ENCODE results near the gene ABCA7.

Gene ABCA7

DNA sequence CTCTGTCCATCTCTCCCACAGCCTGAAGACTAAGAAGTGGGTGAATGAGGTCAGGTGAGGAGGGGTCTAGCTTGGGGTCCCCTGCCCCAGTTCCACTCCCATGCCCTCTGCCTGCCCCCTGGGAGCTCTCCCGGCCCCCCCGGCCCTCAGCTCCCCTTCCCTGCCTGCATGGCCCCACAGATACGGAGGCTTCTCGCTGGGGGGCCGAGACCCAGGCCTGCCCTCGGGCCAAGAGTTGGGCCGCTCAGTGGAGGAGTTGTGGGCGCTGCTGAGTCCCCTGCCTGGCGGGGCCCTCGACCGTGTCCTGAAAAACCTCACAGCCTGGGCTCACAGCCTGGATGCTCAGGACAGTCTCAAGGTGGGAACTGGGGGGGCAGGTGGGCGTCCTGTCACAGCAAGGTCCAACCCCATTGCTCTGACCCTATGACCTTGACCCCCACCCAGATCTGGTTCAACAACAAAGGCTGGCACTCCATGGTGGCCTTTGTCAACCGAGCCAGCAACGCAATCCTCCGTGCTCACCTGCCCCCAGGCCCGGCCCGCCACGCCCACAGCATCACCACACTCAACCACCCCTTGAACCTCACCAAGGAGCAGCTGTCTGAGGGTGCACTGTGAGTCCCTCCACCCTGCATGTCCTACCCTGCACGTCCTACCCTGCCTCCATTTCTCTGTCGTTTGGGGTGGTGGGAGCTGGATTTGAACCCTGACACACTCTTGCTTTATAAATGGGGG is 16.1 kb downstream of the ABCA7 start:
- no peak for DNase-seq (ENCODE audit: low read depth in 2 of 2)

DNA sequence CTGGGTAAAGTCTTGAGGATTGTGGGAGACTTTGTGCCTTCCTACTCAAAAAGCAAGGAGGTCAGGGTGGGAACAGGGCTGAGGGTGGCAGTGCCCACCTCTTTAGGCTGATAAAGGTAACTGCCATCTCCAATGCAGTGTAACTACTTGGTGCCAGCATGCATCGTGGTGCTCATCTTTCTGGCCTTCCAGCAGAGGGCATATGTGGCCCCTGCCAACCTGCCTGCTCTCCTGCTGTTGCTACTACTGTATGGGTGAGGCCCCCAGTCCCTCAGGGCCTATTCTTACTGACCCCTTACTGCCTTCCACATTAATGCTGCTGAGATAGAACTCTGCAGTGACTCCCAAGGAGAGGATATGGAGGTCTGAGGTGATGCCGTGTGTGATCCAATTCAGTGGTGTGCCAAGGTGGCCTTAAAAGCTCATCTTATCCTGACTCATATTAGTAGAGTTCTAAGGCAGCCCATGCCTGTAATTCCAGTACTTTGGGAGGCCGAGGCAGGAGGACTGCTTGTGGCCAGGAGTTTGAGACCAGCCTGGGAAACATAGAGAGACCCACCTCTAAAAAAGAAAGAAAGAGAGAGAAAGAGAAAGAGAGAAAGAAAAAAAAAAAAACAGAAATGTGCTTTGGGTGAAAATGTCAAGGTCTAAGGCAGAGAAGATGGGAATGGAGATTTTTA is 17.4 kb downstream of the ABCA7 start:
- DNase-seq (ENCODE audit: low read depth in 2 of 2): no peak

DNA sequence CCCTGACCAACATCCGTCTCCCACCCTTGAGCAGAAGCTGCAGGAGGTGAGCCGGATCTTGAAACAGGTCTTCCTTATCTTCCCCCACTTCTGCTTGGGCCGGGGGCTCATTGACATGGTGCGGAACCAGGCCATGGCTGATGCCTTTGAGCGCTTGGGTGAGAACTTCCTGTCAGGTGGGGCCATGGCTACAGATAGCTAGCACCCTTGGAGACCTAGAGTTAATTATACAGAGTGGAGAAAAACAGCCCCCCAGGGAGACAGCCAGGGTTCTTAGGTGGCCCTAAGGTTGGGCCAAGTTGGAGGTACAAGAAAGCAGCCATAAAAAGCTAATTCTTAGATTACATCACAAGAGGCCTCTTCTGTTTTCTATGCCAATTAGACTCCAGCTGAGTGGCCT is 18.2 kb downstream of the ABCA7 start:
- no peak for DNase-seq (ENCODE audit: low read depth in 2 of 2)

DNA sequence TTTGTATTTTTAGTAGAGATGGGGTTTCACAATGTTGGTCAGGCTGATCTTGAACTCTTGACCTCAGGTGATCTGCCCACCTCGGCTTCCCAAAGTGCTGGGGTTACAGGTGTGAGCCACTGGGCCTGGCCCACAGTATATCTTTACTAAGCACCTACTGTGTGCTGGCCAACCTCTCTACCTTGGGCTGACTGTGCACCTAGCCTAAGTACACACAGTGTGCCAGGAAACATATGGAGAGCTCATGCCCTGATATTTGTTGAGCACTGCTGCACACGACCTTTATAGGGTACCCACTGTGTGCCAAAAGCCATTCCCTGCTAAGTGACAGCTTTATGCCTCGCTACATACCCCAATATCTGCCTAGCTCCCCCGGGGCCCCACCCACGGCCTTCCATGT is 20.8 kb downstream of the ABCA7 start:
- DNase-seq (ENCODE audit: low read depth in 2 of 2): no peak

DNA sequence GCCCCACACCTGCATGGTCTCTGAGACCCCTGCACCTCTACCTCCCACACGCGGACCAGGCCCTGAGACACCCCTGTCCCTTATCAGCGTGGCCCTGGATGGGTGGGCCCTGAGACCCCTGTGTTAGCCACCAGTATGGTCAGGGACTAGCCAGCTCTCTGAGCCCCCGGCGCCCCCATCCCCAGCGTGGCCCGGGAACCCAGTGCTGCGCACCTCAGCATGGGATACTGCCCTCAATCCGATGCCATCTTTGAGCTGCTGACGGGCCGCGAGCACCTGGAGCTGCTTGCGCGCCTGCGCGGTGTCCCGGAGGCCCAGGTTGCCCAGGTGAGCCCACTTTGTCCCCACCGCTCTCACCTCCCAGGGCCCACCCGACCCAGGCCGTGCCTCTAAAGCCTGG is 22.1 kb downstream of the ABCA7 start:
- no peak for DNase-seq (ENCODE audit: low read depth in 2 of 2)

DNA sequence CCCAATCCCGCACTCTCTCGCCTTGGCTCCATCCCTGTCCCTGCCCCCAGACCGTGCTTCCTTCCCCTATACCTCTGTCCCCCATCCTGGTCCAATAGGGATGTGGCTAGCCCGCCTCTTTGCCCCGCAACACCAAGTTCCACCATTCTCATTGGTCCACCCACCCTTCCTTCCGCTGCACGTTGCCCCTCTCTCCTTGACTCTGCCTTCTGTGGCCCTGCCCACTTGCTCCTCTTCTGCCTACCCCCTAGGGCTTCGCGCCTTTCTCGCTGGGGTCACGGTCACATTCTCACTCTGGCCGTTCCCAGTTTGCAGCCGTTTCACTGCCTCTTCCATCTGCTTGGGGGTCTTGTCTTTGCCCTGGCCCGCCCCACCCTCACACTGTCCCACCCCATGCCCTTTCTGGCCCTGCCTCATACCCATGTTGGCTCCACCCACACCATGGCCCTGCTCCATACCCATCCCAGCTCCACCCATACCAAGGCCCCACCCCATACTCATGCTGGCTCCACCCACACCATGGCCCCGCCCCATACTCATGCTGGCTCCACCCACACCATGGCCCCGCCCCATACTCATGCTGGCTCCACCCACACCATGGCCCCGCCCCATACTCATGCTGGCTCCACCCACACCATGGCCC is 22.6 kb downstream of the ABCA7 start:
- no peak for DNase-seq (ENCODE audit: low read depth in 2 of 2)

DNA sequence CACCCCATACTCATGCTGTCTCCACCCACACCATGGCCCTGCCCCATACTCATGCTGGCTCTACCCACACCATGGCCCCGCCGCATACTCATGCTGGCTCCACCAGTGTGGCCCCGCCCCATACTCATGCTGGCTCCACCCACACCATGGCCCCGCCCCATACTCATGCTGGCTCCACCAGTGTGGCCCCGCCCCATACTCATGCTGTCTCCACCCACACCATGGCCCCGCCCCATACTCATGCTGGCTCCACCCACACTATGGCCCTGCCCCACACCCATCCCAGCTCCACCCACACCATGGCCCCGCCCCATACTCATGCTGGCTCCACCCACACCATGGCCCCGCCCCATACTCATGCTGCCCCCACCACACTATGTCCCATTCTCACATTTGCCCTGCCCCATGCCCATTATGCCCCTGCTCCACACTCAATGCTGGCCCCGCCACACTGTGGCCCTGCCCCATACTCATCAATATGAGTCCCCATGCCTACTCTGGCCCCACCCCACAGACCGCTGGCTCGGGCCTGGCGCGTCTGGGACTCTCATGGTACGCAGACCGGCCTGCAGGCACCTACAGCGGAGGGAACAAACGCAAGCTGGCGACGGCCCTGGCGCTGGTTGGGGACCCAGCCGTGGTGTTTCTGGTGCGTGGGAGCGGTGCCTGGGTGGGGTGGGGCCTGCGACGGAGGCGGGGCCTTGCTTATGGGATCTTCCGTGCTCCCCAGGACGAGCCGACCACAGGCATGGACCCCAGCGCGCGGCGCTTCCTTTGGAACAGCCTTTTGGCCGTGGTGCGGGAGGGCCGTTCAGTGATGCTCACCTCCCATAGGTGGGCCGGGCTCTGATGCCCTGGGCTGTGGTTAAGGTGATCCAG is 23.4 kb downstream of the ABCA7 start:
- no peak for DNase-seq (ENCODE audit: low read depth in 2 of 2)

DNA sequence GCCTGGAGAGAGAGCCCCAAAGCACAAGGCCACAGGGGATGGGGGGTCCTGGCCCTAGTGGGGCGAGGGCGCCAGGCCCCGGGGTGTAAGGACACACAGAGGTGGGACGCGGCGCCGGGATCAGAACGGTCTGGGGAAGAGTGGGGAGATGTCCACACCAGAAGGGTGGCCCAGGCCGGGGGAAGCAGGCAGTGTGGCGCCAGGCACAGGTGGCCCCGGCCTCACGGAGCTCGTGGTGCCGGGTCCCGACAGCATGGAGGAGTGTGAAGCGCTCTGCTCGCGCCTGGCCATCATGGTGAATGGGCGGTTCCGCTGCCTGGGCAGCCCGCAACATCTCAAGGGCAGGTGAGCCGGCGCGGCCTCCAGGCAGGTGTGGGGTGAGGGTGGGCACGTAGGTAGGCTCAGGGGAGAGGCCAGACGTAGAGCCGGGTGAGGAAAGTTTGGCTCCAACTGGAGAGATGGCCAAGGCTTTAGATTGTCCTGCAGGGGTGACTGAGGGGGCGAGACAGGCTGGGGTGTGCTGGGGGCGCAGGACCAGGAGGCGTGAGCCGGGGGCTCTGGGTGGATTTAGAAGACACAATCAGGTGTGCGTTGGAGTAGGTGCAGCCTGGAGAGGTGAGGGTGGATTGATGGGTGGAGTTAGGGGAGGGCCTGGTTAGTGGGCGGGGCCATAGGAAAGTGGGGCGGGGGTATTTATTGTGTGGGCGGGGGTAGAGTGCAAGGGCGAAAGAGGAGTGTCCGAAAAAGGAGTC is 24.2 kb downstream of the ABCA7 start:
- no peak for DNase-seq (ENCODE audit: low read depth in 2 of 2)

DNA sequence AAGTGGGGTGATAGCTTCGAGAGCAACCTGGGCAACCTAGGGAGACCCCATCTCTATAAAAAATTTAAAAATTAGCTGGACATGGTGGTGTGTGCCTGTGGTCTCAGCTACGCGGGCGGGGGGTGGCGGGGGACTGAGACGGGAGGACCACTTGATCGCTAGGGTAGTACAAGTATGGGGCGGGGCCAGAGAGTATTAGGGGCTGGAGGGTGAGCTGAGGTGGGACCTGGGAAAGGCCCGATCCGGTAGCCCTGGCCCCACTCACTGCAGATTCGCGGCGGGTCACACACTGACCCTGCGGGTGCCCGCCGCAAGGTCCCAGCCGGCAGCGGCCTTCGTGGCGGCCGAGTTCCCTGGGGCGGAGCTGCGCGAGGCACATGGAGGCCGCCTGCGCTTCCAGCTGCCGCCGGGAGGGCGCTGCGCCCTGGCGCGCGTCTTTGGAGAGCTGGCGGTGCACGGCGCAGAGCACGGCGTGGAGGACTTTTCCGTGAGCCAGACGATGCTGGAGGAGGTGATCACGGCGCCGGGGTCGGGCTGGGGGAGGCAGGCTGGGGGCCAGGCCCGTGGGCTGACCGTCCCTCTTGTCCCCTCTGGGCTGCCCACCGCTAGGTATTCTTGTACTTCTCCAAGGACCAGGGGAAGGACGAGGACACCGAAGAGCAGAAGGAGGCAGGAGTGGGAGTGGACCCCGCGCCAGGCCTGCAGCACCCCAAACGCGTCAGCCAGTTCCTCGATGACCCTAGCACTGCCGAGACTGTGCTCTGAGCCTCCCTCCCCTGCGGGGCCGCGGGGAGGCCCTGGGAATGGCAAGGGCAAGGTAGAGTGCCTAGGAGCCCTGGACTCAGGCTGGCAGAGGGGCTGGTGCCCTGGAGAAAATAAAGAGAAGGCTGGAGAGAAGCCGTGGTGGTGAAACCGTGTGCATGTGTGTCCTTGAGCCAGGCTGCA is 25.0 kb downstream of the ABCA7 start:
- peak; percentile 58 to 63 for DNase-seq (ENCODE audit: low read depth in 2 of 2)

DNA sequence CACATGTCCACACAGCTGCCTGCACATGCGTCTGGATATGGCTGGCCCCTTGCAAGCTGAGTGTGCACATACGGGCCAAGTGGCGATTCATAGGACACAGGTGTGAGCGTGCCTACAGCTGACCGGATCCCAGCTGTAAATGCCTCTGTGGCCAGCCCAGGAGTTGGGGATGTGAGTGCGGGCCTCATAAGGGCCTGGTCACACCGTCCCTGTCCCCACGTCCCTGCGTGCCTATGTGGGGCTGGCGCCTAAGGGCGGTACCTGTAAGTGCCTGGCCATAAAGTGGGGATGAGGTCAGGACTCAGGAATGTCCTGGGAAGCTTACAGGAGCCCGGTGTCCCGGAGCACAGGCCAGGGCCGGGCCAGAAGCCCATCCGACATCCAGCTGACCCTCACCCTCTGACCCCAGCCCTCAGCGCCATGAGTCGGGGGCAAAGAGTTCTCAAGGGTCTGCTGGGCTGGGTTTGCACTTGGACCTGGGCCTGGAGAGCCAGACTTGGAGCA is 25.8 kb downstream of the ABCA7 start:
- no peak for DNase-seq (ENCODE audit: low read depth in 2 of 2)

DNA sequence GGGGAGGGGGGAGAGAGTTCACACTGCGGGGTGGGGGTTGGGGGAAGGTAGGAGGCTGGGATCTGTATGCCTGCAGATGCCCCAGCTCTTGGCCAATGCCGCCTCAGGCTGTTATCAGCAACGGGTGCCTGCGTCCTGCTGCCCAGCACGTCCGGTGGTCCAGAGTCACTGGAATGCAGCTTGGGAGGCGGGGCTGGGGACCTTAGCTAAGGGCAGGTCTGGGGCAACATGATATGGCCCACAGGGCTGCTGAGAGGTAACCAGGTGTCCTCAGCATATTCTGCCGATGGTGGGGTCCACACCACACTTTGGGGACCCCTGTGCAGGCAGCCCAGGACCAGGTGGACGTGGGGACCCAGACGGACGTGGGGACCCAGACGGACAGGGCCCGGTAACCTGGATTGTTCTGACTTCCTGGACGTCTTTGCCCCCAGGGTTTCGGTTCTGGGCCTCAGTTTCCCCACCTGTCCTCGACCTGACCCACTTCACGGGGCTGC is 26.4 kb downstream of the ABCA7 start:
- no peak for DNase-seq (ENCODE audit: low read depth in 2 of 2)

DNA sequence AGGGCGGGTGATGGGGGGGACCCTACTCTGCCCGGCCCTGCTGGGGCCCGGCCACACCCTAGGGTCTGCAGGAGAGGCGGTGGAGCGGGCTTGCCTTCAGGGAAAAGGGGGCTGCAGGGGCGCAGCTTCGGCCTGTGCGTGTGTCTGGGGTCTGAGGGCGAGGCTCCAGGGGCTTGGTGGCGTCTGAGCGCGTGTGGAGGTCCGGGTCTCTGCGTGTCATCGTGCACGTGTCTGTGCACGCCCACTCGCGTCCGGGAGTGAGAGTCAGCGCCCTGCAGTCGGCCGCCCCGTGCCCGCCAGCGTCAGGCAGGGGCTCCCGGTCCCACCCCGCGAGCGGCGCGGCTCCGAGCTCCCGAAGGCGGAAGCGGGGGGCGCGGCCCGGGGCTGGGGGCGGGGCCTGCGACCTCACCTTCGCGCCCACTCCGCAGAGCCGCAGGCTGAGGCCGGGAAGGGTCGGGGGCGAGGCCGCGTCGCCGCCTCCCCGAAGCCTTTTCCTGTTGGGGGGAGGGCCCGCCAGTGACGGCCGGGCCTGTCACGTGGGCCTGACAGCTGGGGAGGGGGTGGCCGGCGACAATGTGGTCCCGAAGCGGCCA is 26.9 kb downstream of the ABCA7 start, which contains the start of gene ARHGAP45:
Gene ARHGAP45 (plus strand): TSS at position 420 of the 593 bp plus-strand sequence. CDS start 239 bp downstream, outside the sequence.
- DNase-seq (ENCODE audit: low read depth in 2 of 2): peak; percentile 69 to 73

DNA sequence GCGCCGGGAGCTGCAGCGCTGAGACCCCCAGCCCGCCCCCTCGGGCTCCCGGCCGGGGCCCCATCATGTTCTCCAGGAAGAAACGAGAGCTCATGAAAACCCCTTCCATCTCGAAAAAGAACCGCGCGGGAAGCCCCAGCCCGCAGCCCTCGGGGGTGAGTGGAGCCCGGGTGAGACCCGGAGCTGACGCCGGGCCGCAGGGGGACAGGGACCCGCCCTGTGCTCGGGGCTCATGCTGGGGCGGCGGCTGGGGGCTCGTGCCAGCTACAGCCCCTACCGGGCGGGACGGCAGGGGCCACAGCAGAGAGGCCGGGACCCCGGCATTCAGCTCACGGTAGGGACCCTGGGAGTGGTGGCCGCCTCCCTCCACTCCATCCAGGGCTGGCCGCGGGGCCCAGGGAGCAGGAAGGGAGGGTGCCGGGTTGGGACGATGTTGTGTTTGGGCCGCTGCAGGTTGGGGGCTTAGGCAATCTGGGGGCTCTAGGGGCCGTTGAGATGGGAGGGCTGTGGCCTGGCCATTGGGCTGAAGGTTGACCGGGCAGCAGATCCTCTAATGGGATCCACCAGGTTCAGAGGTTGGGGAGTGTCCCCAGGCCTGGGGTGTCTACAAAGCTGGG is 27.5 kb downstream of the ABCA7 start:
- DNase-seq (ENCODE audit: low read depth in 2 of 2): no peak

DNA sequence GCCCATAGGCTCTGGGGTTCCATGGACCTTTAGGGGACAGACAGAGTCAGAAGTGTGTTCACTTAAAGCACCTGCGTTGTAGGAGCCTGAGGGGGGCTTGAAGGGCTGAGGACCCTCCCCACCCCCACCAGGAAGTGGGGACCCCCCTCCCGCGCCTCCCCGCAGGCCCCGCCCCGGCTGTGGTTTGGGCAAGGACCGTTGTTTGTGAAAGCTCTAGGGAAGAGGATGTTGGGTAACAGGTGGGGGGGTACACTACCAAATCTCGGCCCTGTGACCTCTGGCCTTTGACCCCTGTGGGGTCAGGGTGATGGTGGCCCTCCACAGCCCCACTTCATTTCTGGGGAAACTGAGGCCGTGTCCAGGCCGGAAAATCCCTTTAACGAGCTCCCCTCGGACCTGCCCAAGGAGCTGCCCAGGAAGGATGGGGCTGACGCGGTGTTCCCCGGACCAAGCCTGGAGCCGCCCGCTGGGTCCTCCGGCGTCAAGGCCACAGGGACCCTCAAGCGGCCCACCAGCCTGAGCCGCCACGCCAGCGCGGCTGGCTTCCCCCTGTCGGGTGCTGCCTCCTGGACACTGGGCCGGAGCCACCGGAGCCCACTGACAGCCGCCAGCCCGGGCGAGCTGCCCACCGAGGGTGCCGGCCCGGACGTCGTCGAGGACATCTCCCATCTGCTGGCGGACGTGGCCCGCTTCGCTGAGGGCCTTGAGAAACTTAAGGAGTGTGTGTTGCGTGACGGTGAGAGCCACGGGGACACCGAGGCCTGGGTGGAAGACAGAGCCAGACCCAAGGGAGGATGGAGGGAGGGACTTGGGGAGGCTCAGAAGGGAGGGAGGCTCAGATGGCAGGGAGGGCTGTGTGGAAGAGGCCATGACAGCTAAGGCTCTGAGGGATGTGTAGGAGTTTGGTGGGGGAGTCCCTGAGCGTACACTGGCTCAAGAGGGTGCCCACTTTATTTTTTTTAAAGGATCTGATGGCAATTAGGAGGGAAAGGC is 28.4 kb downstream of the ABCA7 start:
- no peak for DNase-seq (ENCODE audit: low read depth in 2 of 2)

DNA sequence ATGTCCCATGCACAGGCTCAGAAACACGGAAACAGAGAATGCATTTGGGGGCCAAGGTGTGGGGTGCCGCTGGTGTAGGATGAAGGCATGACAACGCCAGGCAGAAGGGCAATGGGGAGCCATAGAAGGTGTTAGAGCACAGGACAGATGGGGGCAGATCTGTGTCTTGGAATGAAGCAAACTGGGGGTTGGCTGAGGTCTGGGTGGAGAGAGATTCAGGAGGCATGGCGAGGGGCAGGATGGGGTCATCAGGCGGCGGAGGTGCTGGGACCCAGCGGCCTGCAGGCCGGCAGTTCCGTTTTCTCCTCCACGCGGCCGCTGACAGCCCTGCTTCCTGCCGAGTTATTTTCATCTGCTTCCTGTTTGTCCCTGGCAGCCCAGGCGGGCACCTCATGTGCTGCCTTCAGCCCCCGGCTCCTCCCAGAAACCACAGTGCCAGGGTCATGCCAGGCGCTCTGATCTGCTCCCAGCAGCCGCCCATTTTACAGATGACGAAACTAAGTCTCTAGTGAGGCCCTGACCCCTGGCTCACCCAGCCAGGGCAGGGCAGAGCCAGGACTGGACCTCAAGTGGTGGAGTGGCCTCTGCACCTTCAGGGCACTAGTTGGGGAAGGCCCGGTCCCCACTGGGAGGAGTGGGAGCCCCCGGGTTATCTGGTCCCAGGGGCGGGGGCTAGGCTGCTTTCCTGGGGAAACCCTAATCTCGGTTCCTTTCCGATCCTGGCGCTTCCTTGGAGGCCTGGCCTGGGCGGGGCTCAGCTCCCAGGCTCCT is 29.3 kb downstream of the ABCA7 start:
- no peak for DNase-seq (ENCODE audit: low read depth in 2 of 2)

DNA sequence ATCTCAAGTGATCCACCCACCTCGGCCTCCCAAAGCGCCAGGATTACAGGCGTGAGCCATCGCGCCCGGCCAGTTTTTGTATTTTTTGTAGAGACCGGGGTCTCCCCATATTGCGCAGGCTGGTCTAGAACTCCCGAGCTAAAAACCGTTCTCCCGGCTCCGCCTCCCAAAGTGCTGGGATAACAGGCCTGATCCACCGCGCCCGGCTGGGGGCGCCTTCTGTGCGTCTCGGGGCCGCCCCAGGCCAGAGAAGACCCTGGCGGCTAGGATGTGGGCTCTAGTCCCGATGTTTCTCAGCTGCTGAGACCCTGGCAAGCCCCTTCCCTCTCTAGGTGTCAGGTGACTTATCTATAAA is 30.6 kb downstream of the ABCA7 start:
- no peak for DNase-seq (ENCODE audit: low read depth in 2 of 2)

All from activated CD4-positive, alpha-beta T cell treated with anti-CD3 and anti-CD28 coated beads for 24 hours (primary cell).